EH (cell line): Measurements from ENCODE around the gene OTUB2.
A peak's percentile ranks its signal among the peaks of the same experiment; 100 is the strongest.

ENCODE experiments used
- DNase-seq: peaks from one replicate; pipeline ENCODE4 v3.0.0-alpha.2; 2015; ENCODE audit warnings: low read depth

Gene OTUB2

GRCh38 chr14:93997082-93997481 is 29.1 kb upstream of the OTUB2 start, which contains the start of gene CCDC197:
Gene CCDC197, plus strand, starts transcription at chr14:93997301. Its CDS starts 831 bp downstream, at chr14:93998132.
- no peak for DNase-seq

GRCh38 chr14:93997916-93998870 is 27.9 kb upstream of the OTUB2 start:
- DNase-seq: no peak

- DNase-seq: no peak
These were observed 27.2 kb upstream of the OTUB2 start for GRCh38 chr14:93998871-93999403.

GRCh38 chr14:93999573-93999972 is 26.6 kb upstream of the OTUB2 start:
- no peak for DNase-seq

GRCh38 chr14:94000267-94000666 is 25.9 kb upstream of the OTUB2 start:
- DNase-seq: no peak

- peak; percentile 15 for DNase-seq
These were observed 25.1 kb upstream of the OTUB2 start for GRCh38 chr14:94001016-94001415.

GRCh38 chr14:94001501-94002396 is 24.4 kb upstream of the OTUB2 start:
- peak; percentile 76 for DNase-seq

- no peak for DNase-seq
These were observed 22.7 kb upstream of the OTUB2 start for GRCh38 chr14:94003397-94003796.

- no peak for DNase-seq
These were observed 22.1 kb upstream of the OTUB2 start for GRCh38 chr14:94004015-94004414.

- DNase-seq: no peak
These were observed 20.6 kb upstream of the OTUB2 start for GRCh38 chr14:94005324-94006073.

- no peak for DNase-seq
These were observed 17.9 kb upstream of the OTUB2 start for GRCh38 chr14:94008234-94008633.

GRCh38 chr14:94009767-94010166 is 16.4 kb upstream of the OTUB2 start:
- DNase-seq: peak; percentile 16

GRCh38 chr14:94010625-94011024 is 15.5 kb upstream of the OTUB2 start:
- no peak for DNase-seq

- DNase-seq: peak; percentile 47
These were observed 14.3 kb upstream of the OTUB2 start for GRCh38 chr14:94011795-94012194.

GRCh38 chr14:94014382-94014781 is 11.8 kb upstream of the OTUB2 start:
- no peak for DNase-seq

- DNase-seq: no peak
These were observed 10.9 kb upstream of the OTUB2 start for GRCh38 chr14:94015223-94015622.

GRCh38 chr14:94016446-94016976 is 9.6 kb upstream of the OTUB2 start:
- no peak for DNase-seq

- no peak for DNase-seq
These were observed 7.8 kb upstream of the OTUB2 start for GRCh38 chr14:94018308-94018707.

GRCh38 chr14:94019329-94019728 is 6.8 kb upstream of the OTUB2 start:
- DNase-seq: no peak

- DNase-seq: no peak
These were observed 5.9 kb upstream of the OTUB2 start for GRCh38 chr14:94020267-94020666.

- DNase-seq: no peak
These were observed 5.1 kb upstream of the OTUB2 start for GRCh38 chr14:94021001-94021400.
